Spleen (tissue), 11 donors: ENCODE data around the gene CEP95. TPM values are rescaled to one million over a fixed set of nuclear protein-coding genes. Genes with fewer than 3 reads are reported as not detected.

Source experiments
- DNase-seq: peaks from one replicate; pipeline ENCODE4 v3.0.0-alpha.2; 2020
- H3K27ac ChIP-seq, 8 donors: fragments of 200-600 bp; sonication (generic) in 7 of 8; 1 replicate in 4 of 8; 2 replicates in 4 of 8; pipeline versions ENCODE4 v1.5.0 to v1.8.0; 2016 to 2021; ENCODE audit warnings: inconsistent platforms in 4 of 8, mild to moderate bottlenecking in 4 of 8, moderate library complexity in 1 of 8
- H3K27me3 ChIP-seq, 7 donors: fragments of 200-600 bp; sonication (generic) in 6 of 7; replicated peaks in 1 of 7; 1 replicate in 4 of 7; 2 replicates in 3 of 7; pipeline versions ENCODE4 v1.5.0 to v1.8.0; 2016 to 2021; ENCODE audit warnings: inconsistent platforms in 3 of 7, mild to moderate bottlenecking in 1 of 7
- H3K36me3 ChIP-seq, 6 donors: fragments of 200-600 bp; sonication (generic) in 5 of 6; 1 replicate in 4 of 6; 2 replicates in 2 of 6; pipeline versions ENCODE4 v1.5.0 to v1.8.0; 2016 to 2021; ENCODE audit warnings: inconsistent platforms in 2 of 6
- H3K4me1 ChIP-seq, 6 donors: fragments of 200-600 bp; sonication (generic) in 5 of 6; 1 replicate in 3 of 6; 2 replicates in 3 of 6; pipeline versions ENCODE4 v1.5.0 to v1.8.0; 2016 to 2021; ENCODE audit warnings: inconsistent platforms in 3 of 6
- H3K4me3 ChIP-seq, 8 donors: fragments of 200-600 bp; sonication (generic) in 7 of 8; 1 replicate in 4 of 8; 2 replicates in 4 of 8; pipeline versions ENCODE4 v1.5.0 to v1.8.0; 2016 to 2021; ENCODE audit warnings: inconsistent platforms in 4 of 8, mild to moderate bottlenecking in 4 of 8, moderate library complexity in 2 of 8
- H3K9me3 ChIP-seq, 8 donors: fragments of 200-600 bp; sonication (generic) in 7 of 8; 1 replicate in 4 of 8; 2 replicates in 4 of 8; pipeline versions ENCODE4 v1.5.0 to v1.8.0; 2016 to 2021; ENCODE audit warnings: inconsistent platforms in 4 of 8
- POLR2A ChIP-seq, 3 donors: fragments of 450-650 bp; IDR thresholded peaks; one replicate each; pipeline ENCODE4 v1.5.1; 2017; ENCODE audit warnings: antibody characterized with exemption in 3 of 3, mild to moderate bottlenecking in 1 of 3
- POLR2AphosphoS5 ChIP-seq, 3 donors: sonication (generic); formaldehyde crosslinking; IDR thresholded peaks; one replicate each; pipeline ENCODE4 v1.5.1; 2017; ENCODE audit warnings: antibody characterized with exemption in 3 of 3
- WGBS, 5 donors: extraction: QIAGEN DNeasy Blood & Tissue Kit in 3 of 5; methylation state at CpG; one replicate each; pipeline versions ENCODE4 v1.1.5 to v1.1.7; 2013 to 2018; 5-methylcytosine and 5-hydroxymethylcytosine counted together
- intact Hi-C: fragments of 100-400 bp; cut with DNase I; formaldehyde crosslinking; loops from one replicate; pipeline ENCODE4 v1.15.0; 2023; ENCODE audit warnings: low total_unique reads
- polyA plus RNA-seq, 3 donors: library from polyadenylated mRNA; stranded (reverse); fragments of 200-250 nt; gene quantifications; one replicate each; pipeline ENCODE4 v1.2.1, GENCODE V29; 2013
- total RNA-seq, 7 donors: library from RNA; depleted of rRNA in 3 of 7; stranded (reverse); fragments of >200 nt in 3 of 7; fragmentation: NEBNext Ultra II Directional in 4 of 7; extraction: Animal tissue kit (Norgen Biotek cat#: 25700) in 4 of 7; gene quantifications; one replicate each; pipeline versions ENCODE4 v1.1.0 to v1.2.1, GENCODE V29; 2016 to 2021
- TF ChIP-seq, protein P1 (sequence below), 11 experiments: fragments of 200-600 bp in 7 of 11; fragments of 450-650 bp in 4 of 11; sonication (generic) in 4 of 11; IDR thresholded peaks in 8 of 11; conservative IDR thresholded peaks in 3 of 11; 1 replicate in 7 of 11; 2 replicates in 4 of 11; pipeline versions ENCODE4 v1.4.0 to v1.8.0; 2016 to 2021; ENCODE audit warnings: antibody characterized with exemption in 11 of 11, inconsistent platforms in 4 of 11, mild to moderate bottlenecking in 1 of 11
- donor health status: healthy with polysubstance abuse.
- donor health status: DM: no; HTN: no; CAD: no; lungs with moderate emphysema.
- donor health status: DM: no; HTN: no; CAD: no.
- donor health status: Bipolar disorder and iron deficiency.
- donor health status: healthy.
- donor health status: DM: no; HTN: no; CAD: no.
- donor health status: DM: yes; HTN: yes; CAD: no.

CEP95 gene
- total and polyA plus RNA-seq, 10 donors: 33.5 to 83.9 (median 53.5) TPM

DNA sequence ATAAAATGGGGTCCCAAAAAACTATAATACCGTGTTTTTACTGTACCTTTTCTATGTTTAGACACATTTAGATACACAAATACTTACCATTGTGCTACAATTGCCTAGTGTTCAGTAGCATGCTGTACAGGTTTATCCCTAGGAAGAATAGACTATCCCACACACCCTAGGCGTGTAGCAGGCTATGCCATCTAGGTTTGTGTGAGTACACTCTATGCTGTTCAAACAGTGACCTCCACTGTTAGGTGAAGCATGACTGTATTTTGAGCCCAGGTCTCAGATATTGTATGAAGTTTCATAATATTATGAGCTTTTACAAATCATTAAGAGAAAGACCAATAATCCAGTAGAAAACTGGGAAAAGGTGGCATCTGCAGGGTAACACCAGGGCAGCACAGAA, 34.2 kb upstream of the CEP95 start:
- H3K27me3 ChIP-seq: no peaks in the 10 kb centered on the region
- H3K27ac ChIP-seq: no peak overlapping the region
- intact Hi-C loops: no loop called here
- DNase-seq: no peak
- peaks cover 0 to 52% (median 7%) of the 10 kb centered on the region in 6 donors for H3K36me3 ChIP-seq
- 84 to 98% (median 91%) methylated on average over 2 of the region's 2 CpGs for WGBS, 5 donors
- peaks cover 0 to 6% (median 0%) of the 10 kb centered on the region in 6 donors for H3K4me1 ChIP-seq
- H3K9me3 ChIP-seq: no peaks in the 10 kb centered on the region
- TF ChIP-seq, protein P1, sequence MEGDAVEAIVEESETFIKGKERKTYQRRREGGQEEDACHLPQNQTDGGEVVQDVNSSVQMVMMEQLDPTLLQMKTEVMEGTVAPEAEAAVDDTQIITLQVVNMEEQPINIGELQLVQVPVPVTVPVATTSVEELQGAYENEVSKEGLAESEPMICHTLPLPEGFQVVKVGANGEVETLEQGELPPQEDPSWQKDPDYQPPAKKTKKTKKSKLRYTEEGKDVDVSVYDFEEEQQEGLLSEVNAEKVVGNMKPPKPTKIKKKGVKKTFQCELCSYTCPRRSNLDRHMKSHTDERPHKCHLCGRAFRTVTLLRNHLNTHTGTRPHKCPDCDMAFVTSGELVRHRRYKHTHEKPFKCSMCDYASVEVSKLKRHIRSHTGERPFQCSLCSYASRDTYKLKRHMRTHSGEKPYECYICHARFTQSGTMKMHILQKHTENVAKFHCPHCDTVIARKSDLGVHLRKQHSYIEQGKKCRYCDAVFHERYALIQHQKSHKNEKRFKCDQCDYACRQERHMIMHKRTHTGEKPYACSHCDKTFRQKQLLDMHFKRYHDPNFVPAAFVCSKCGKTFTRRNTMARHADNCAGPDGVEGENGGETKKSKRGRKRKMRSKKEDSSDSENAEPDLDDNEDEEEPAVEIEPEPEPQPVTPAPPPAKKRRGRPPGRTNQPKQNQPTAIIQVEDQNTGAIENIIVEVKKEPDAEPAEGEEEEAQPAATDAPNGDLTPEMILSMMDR (IDR thresholded peaks at IDR 0.05 in 8 of 11, conservative IDR thresholded peaks at IDR 0.05 in 3 of 11): no peak
- TF ChIP-seq POLR2AphosphoS5 (IDR thresholded peaks at IDR 0.05): no peak
- TF ChIP-seq POLR2A (IDR thresholded peaks at IDR 0.05): no peak
- no peak overlapping the region for H3K4me3 ChIP-seq

- DNase-seq: no peak
- 45 to 64% (median 52%) methylated on average over 1 of the region's 1 CpG for WGBS, 5 donors
- TF ChIP-seq, protein P1 (IDR thresholded peaks at IDR 0.05 in 8 of 11, conservative IDR thresholded peaks at IDR 0.05 in 3 of 11): no peak
- TF ChIP-seq POLR2A (IDR thresholded peaks at IDR 0.05) (no peak), POLR2AphosphoS5 (IDR thresholded peaks at IDR 0.05) (no peak)
- no peaks in the 10 kb centered on the region for H3K27me3 ChIP-seq
- no peak overlapping the region for H3K4me3 ChIP-seq
- no peak overlapping the region for H3K27ac ChIP-seq
- H3K9me3 ChIP-seq: no peaks in the 10 kb centered on the region
- peaks cover 0 to 66% (median 35%) of the 10 kb centered on the region in 6 donors for H3K36me3 ChIP-seq
- intact Hi-C loops: no loop called here
- H3K4me1 ChIP-seq: peaks cover 0 to 6% (median 0%) of the 10 kb centered on the region in 6 donors
Observed at GRCh38 chr17:64477849-64478248, 28.9 kb upstream of the CEP95 start.

GRCh38 chr17:64480951-64481350, 25.8 kb upstream of the CEP95 start:
- 88 to 100% (median 97%) methylated on average over 1 of the region's 1 CpG for WGBS, 5 donors
- peaks cover 0 to 97% (median 54%) of the 10 kb centered on the region in 6 donors for H3K36me3 ChIP-seq
- intact Hi-C loops: no loop called here

DNA sequence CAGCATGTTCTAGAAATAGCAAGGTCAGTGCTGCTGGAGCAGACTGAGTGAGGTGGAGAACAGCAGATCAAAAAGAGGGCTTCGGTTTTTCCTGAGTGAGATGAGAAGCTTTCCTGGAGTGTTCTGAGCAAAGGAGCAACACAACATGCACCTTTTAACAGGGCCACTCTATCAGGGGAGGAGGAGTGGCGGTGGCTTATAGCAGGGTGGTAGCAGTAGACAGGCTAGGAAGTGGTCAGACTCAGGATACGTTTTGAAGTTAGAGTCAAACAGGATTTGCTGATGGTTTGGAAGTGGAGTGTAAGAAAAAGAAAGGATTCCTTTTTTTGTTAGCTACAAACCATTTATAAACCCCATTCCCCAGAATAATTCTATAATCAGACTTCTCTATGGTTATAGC, 22.4 kb upstream of the CEP95 start:
- H3K4me1 ChIP-seq: no peaks in the 10 kb centered on the region
- no peak overlapping the region for H3K27ac ChIP-seq
- WGBS, 5 donors: 79 to 83% (median 82%) methylated on average over 3 of the region's 3 CpGs
- peaks cover 0 to 100% (median 59%) of the 10 kb centered on the region in 6 donors for H3K36me3 ChIP-seq
- TF ChIP-seq, protein P1 (IDR thresholded peaks at IDR 0.05 in 8 of 11, conservative IDR thresholded peaks at IDR 0.05 in 3 of 11): no peak
- TF ChIP-seq POLR2A (IDR thresholded peaks at IDR 0.05): no peak
- no peak for TF ChIP-seq POLR2AphosphoS5 (IDR thresholded peaks at IDR 0.05)
- DNase-seq: no peak
- H3K27me3 ChIP-seq: no peaks in the 10 kb centered on the region
- no peaks in the 10 kb centered on the region for H3K9me3 ChIP-seq
- intact Hi-C loops: no loop called here
- no peak overlapping the region for H3K4me3 ChIP-seq

More at GRCh38 chr17:64480951-64481350, 25.8 kb upstream of the CEP95 start:
- TF ChIP-seq, protein P1 (IDR thresholded peaks at IDR 0.05 in 8 of 11, conservative IDR thresholded peaks at IDR 0.05 in 3 of 11): no peak
- TF ChIP-seq POLR2A (IDR thresholded peaks at IDR 0.05) (no peak), POLR2AphosphoS5 (IDR thresholded peaks at IDR 0.05) (no peak)
- H3K4me1 ChIP-seq: no peaks in the 10 kb centered on the region
- no peak overlapping the region for H3K4me3 ChIP-seq
- H3K27me3 ChIP-seq: no peaks in the 10 kb centered on the region
- no peak for DNase-seq
- no peaks in the 10 kb centered on the region for H3K9me3 ChIP-seq
- H3K27ac ChIP-seq: no peak overlapping the region
